ENCODE data around the gene CLDND1.

The CLDND1 gene

GRCh38 chr3:98531622-98532274 is 9.0 kb upstream of the CLDND1 start, which contains the start of gene GPR15:
TSS of gene GPR15 (plus strand) at chr3:98531978. CDS start at chr3:98532034, 56 bp downstream.
- Histone ChIP-seq H3K4me3 (ENCODE audit: low read length) (no peak within 1 kb of the TSS), H3K36me3 (ENCODE audit: insufficient read depth, low read length) (no peaks in the 10 kb centered on the region), H3K27me3 (ENCODE audit: insufficient read depth, low read length) (no peaks in the 10 kb centered on the region), H3K9me3 (ENCODE audit: insufficient read depth, low read depth, low read length) (no peaks in the 10 kb centered on the region), H3K4me1 (ENCODE audit: insufficient read depth, low read length) (peaks cover 10% of the 10 kb centered on the region; the same call in 1 of the 2 replicates), H3K9ac (ENCODE audit: low read depth, low read length) (no peak within 1 kb of the TSS), H3K27ac (ENCODE audit: low read depth, low read length) (no peak within 1 kb of the TSS)
- 97% methylated on average over 7 of the region's 7 CpGs for WGBS

- H3K27ac ChIP-seq (ENCODE audit: low read depth, low read length), result no peak overlapping the region
- no peak overlapping the region for H3K4me3 ChIP-seq (ENCODE audit: low read length)
- H3K27me3 ChIP-seq (ENCODE audit: insufficient read depth, low read length), result no peaks in the 10 kb centered on the region
- H3K9me3 ChIP-seq (ENCODE audit: insufficient read depth, low read depth, low read length), result no peaks in the 10 kb centered on the region
- H3K4me1 ChIP-seq (ENCODE audit: insufficient read depth, low read length), result peaks cover 10% of the 10 kb centered on the region; the same call in 1 of the 2 replicates
- no peak overlapping the region for H3K9ac ChIP-seq (ENCODE audit: low read depth, low read length)
- WGBS, result 76% methylated on average over 2 of the region's 2 CpGs
- H3K36me3 ChIP-seq (ENCODE audit: insufficient read depth, low read length), result no peaks in the 10 kb centered on the region
Observed at GRCh38 chr3:98530676-98531075, 8.0 kb upstream of the CLDND1 start.

- WGBS, result 96% methylated on average over 7 of the region's 8 CpGs
- H3K4me3 ChIP-seq (ENCODE audit: low read length), result no peak overlapping the region
- H3K4me1 ChIP-seq (ENCODE audit: insufficient read depth, low read length), result peaks cover 10% of the 10 kb centered on the region; the same call in 1 of the 2 replicates
- no peak overlapping the region for H3K27ac ChIP-seq (ENCODE audit: low read depth, low read length)
- no peaks in the 10 kb centered on the region for H3K9me3 ChIP-seq (ENCODE audit: insufficient read depth, low read depth, low read length)
- H3K36me3 ChIP-seq (ENCODE audit: insufficient read depth, low read length), result no peaks in the 10 kb centered on the region
- H3K9ac ChIP-seq (ENCODE audit: low read depth, low read length), result no peak overlapping the region
- H3K27me3 ChIP-seq (ENCODE audit: insufficient read depth, low read length), result no peaks in the 10 kb centered on the region
Observed at GRCh38 chr3:98529856-98530459, 7.3 kb upstream of the CLDND1 start.

DNA sequence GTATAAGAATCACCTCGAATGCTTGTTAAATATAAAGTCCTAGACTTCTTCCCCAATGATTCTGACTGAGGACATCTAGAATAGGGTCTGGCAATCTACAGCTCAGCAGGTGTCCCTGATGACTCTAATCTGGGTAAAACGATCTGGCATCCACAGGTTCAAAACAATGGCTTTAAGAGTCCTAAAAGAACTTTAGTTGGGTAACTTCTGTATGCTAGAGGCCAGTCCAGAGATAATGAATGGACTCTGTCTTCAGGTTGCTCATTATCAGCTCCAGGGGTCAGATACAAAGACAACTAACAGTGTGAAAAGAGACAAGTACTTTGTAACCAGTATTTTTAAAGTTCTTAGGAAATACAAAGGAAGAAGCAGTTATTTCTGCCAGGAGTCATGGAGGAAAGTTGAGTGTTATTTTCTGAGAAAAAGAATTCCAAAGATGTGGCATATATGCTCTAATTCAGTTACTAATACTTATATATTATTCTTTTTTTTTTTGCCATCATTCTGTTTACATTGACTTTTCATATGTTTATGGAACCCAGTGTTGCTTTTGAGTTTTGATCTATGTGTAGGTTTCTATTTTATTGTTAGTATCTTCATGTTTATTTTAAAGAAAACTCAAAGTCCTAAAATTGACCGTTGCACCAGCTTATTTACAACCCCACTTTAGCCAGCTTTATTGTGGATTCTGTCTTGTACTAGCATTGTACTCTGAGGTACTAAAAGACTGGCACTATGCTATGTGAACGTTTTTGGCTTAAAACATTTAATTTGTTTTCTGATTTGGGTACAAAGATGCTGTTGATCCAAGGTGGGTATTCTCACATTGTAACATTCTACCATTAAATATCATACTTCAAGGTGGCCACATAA is 6.0 kb upstream of the CLDND1 start:
- no peak overlapping the region for H3K4me3 ChIP-seq (ENCODE audit: low read length)
- no peaks in the 10 kb centered on the region for H3K9me3 ChIP-seq (ENCODE audit: insufficient read depth, low read depth, low read length)
- no peak overlapping the region for H3K9ac ChIP-seq (ENCODE audit: low read depth, low read length)
- H3K27ac ChIP-seq (ENCODE audit: low read depth, low read length), result no peak overlapping the region
- 78% methylated on average over 4 of the region's 4 CpGs for WGBS
- H3K27me3 ChIP-seq (ENCODE audit: insufficient read depth, low read length), result no peaks in the 10 kb centered on the region
- peaks cover 10% of the 10 kb centered on the region; the same call in 1 of the 2 replicates for H3K4me1 ChIP-seq (ENCODE audit: insufficient read depth, low read length)
- no peaks in the 10 kb centered on the region for H3K36me3 ChIP-seq (ENCODE audit: insufficient read depth, low read length)

DNA sequence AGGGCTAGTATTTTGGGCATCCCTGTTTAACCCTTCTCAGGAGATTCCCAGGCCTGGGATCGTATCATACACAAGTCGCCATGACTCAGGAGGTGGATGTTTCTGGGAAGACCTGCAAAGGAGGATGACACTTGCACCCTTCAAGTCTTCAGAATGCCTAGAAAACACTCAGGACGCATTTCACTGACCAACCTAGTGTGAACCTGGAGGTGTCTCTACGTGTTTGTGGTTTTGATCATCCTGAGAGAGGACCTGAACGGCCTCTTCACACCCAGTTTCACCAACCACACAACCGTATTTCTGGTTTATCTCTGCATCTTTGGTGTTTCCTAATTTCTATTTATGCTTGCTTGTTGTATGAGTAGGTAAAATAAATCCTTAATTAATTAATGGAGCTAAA is 2.8 kb upstream of the CLDND1 start:
- no peaks in the 10 kb centered on the region for H3K27me3 ChIP-seq (ENCODE audit: insufficient read depth, low read length)
- no peak overlapping the region for H3K4me3 ChIP-seq (ENCODE audit: low read length)
- H3K9ac ChIP-seq (ENCODE audit: low read depth, low read length), result no peak overlapping the region
- peaks cover 15% of the 10 kb centered on the region; the same call in 1 of the 2 replicates for H3K4me1 ChIP-seq (ENCODE audit: insufficient read depth, low read length)
- H3K36me3 ChIP-seq (ENCODE audit: insufficient read depth, low read length), result peaks cover 7% of the 10 kb centered on the region
- over 99% methylated on average over 5 of the region's 6 CpGs for WGBS
- H3K9me3 ChIP-seq (ENCODE audit: insufficient read depth, low read depth, low read length), result no peaks in the 10 kb centered on the region
- H3K27ac ChIP-seq (ENCODE audit: low read depth, low read length), result no peak overlapping the region

DNA sequence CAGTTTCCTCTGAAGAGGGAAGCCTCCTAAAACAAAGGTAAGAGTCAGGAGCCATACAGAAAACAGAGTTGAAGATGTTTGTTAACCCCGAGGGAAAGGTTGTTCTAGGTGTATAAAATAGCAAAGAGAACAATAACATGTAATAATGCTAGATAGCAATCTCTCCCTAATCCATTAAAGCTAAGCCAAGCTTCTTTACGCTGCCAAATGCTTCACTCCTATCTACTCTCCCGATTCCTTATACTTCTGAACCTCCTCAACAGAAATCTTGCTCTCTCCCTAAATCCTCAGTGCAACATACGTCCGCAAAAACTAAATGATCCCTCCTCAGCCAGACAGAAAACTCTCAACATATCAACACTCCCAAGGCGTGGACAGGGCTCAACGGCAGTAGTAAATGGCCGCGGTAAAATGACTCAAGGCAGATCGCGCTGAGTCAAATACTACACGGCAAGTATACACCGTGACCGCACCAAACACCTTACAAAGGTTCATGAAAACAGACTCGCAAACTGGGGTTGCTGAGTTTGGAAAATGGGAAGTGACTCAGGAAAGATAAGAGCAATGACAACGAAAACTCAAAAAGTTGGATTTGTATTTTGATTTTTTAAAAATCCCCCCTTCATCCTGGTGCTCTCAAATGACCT is 682 bp downstream of the CLDND1 start:
- peak overlapping the region; percentile 100 for H3K4me3 ChIP-seq (ENCODE audit: low read length)
- H3K4me1 ChIP-seq (ENCODE audit: insufficient read depth, low read length), result peaks cover 15% of the 10 kb centered on the region
- H3K9me3 ChIP-seq (ENCODE audit: insufficient read depth, low read depth, low read length), result no peaks in the 10 kb centered on the region
- peaks cover 42% of the 10 kb centered on the region for H3K36me3 ChIP-seq (ENCODE audit: insufficient read depth, low read length)
- WGBS, result under 1% methylated on average over 16 of the region's 16 CpGs
- peak overlapping the region; percentile 87 for H3K9ac ChIP-seq (ENCODE audit: low read depth, low read length)
- H3K27ac ChIP-seq (ENCODE audit: low read depth, low read length), result peak overlapping the region; percentile 84
- no peaks in the 10 kb centered on the region for H3K27me3 ChIP-seq (ENCODE audit: insufficient read depth, low read length)

DNA sequence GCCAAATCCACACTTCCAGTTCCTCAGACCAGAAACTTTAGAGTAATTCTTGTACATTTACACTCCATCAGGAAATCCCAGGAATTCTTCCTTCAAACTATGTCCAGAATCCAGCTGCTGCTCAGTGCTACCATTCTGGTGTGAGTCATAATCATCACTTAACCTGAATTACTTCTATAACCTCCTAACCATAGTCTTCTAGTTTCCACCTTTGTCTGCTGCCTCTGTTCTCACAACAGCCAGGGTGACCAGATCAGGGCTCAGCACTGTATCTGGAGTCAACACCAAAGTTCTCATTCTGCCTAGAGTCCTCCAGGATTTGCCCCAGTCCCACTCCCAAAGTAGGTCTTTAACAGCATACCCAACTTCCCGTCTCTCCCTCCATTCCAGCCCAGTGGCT is 3.4 kb downstream of the CLDND1 start:
- Histone ChIP-seq H3K9ac (ENCODE audit: low read depth, low read length) (no peak overlapping the region), H3K9me3 (ENCODE audit: insufficient read depth, low read depth, low read length) (no peaks in the 10 kb centered on the region), H3K4me3 (ENCODE audit: low read length) (no peak overlapping the region), H3K4me1 (ENCODE audit: insufficient read depth, low read length) (peaks cover 16% of the 10 kb centered on the region), H3K27me3 (ENCODE audit: insufficient read depth, low read length) (no peaks in the 10 kb centered on the region), H3K27ac (ENCODE audit: low read depth, low read length) (no peak overlapping the region), H3K36me3 (ENCODE audit: insufficient read depth, low read length) (peaks cover 64% of the 10 kb centered on the region)
- 90% methylated on average over 1 of the region's 1 CpG for WGBS

DNA sequence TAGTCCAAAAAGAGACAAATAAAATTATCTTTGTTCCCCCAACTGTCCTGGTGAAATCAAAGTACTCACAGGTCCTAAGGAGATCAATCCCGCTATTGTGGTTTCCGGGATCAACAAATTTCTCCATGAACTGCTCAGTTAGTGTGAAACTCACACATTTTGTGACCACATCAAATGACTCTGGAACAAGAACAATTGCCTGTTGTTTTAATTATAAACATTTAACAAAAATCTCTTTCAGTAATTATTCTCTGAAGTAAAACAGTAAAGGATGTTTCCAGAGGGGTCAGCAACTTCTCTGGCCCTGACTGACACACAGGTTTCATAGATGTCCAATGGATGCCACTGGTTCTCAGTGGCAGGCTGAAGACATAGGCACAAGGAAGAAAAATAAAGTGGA is 3.9 kb downstream of the CLDND1 start:
- no peak overlapping the region for H3K4me3 ChIP-seq (ENCODE audit: low read length)
- peaks cover 64% of the 10 kb centered on the region for H3K36me3 ChIP-seq (ENCODE audit: insufficient read depth, low read length)
- H3K27ac ChIP-seq (ENCODE audit: low read depth, low read length), result no peak overlapping the region
- H3K4me1 ChIP-seq (ENCODE audit: insufficient read depth, low read length), result peaks cover 16% of the 10 kb centered on the region
- no peaks in the 10 kb centered on the region for H3K27me3 ChIP-seq (ENCODE audit: insufficient read depth, low read length)
- H3K9ac ChIP-seq (ENCODE audit: low read depth, low read length), result no peak overlapping the region
- no peaks in the 10 kb centered on the region for H3K9me3 ChIP-seq (ENCODE audit: insufficient read depth, low read depth, low read length)
- 95% methylated on average over 2 of the region's 2 CpGs for WGBS

DNA sequence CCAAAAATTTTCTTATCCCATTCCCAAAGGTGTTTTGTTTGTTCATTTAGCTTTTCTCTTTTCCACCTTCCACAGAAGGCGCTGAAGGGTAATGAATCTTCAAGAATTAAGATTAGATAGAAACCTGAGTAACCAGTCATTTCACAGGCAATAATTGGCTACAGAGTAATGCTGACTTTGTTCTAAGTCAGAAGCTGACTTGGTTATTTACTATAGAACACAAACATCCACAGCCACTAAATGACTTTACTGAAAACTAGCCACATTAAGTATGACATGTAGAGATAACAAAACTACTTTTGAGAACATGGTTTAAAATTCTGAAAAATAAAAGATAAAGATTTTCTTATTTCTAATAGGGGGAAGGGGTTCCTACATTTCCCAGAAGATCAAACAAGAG is 7.8 kb downstream of the CLDND1 start:
- H3K9me3 ChIP-seq (ENCODE audit: insufficient read depth, low read depth, low read length), result no peaks in the 10 kb centered on the region
- H3K27me3 ChIP-seq (ENCODE audit: insufficient read depth, low read length), result no peaks in the 10 kb centered on the region
- peaks cover 11% of the 10 kb centered on the region for H3K4me1 ChIP-seq (ENCODE audit: insufficient read depth, low read length)
- no peak overlapping the region for H3K27ac ChIP-seq (ENCODE audit: low read depth, low read length)
- no peak overlapping the region for H3K4me3 ChIP-seq (ENCODE audit: low read length)
- WGBS, result no CpG with 5 or more reads among the region's 1 CpG
- no peak overlapping the region for H3K9ac ChIP-seq (ENCODE audit: low read depth, low read length)
- peaks cover 51% of the 10 kb centered on the region for H3K36me3 ChIP-seq (ENCODE audit: insufficient read depth, low read length)

- no peak overlapping the region for H3K27ac ChIP-seq (ENCODE audit: low read depth, low read length)
- peaks cover 11% of the 10 kb centered on the region for H3K4me1 ChIP-seq (ENCODE audit: insufficient read depth, low read length)
Observed at GRCh38 chr3:98513736-98514135, 9.0 kb downstream of the CLDND1 start.

More at GRCh38 chr3:98513736-98514135, 9.0 kb downstream of the CLDND1 start:
- no peaks in the 10 kb centered on the region for H3K27me3 ChIP-seq (ENCODE audit: insufficient read depth, low read length)
- WGBS, result over 99% methylated on average over 3 of the region's 3 CpGs
- H3K9me3 ChIP-seq (ENCODE audit: insufficient read depth, low read depth, low read length), result no peaks in the 10 kb centered on the region
- H3K36me3 ChIP-seq (ENCODE audit: insufficient read depth, low read length), result peaks cover 39% of the 10 kb centered on the region
- no peak overlapping the region for H3K4me3 ChIP-seq (ENCODE audit: low read length)
- H3K9ac ChIP-seq (ENCODE audit: low read depth, low read length), result no peak overlapping the region
